A673 (cell line): ENCODE data around the gene SPATA2L. TPM values are rescaled to one million over a fixed set of nuclear protein-coding genes. Genes with fewer than 3 reads are reported as not detected.
"Not testable (repeated sequence)": the region's sequence is repeated elsewhere in the genome, so short reads cannot be mapped to it uniquely, and the experiment has no call there.

Experiments
- BruUV-seq: library from RNA; stranded (reverse); fragments of 400-500 nt; replicated peaks from 2 replicates; lab custom pipeline; 2021; lab: Mats Ljungman, UMichigan
- CTCF ChIA-PET: fragments of 300-600 bp; sonication (Branson Sonifier 250); formaldehyde crosslinking; loops from one replicate; lab custom pipeline; 2022; ENCODE audit warnings: antibody characterized with exemption; lab: Charles Lee
- POLR2A ChIA-PET: fragments of 300-600 bp; sonication (Branson Sonifier 250); formaldehyde crosslinking; loops from one replicate; lab custom pipeline; 2022; ENCODE audit warnings: antibody characterized with exemption; ENCODE audit not compliant: low non-redundant PET; lab: Charles Lee
- DNase-seq: peaks from one replicate; pipeline ENCODE4 v3.0.0-alpha.2; 2015; ENCODE audit warnings: low spot score
- H3K27ac ChIP-seq: fragments of 200-600 bp; sonication (generic); 2 replicates; pipeline ENCODE4 v1.5.1; 2016; ENCODE audit warnings: mixed run types, low read depth, mild to moderate bottlenecking, mixed read lengths, antibody characterized with exemption, low read length; ENCODE audit not compliant: poor library complexity, severe bottlenecking
- H3K27me3 ChIP-seq: fragments of 200-600 bp; sonication (generic); replicated peaks from 2 replicates; pipeline ENCODE4 v1.6.1; 2017; ENCODE audit warnings: mixed run types, low read depth, mild to moderate bottlenecking, mixed read lengths, antibody characterized with exemption, low read length; ENCODE audit not compliant: insufficient read depth, poor library complexity
- H3K36me3 ChIP-seq: fragments of 200-600 bp; sonication (generic); 2 replicates; pipeline ENCODE4 v1.6.1; 2016; ENCODE audit warnings: mixed run types, mild to moderate bottlenecking, mixed read lengths, antibody characterized with exemption, low read length; ENCODE audit not compliant: insufficient read depth, poor library complexity, severe bottlenecking
- H3K4me1 ChIP-seq: fragments of 200-600 bp; sonication (generic); 2 replicates; pipeline ENCODE4 v1.6.1; 2017; ENCODE audit warnings: mixed run types, mild to moderate bottlenecking, mixed read lengths, antibody characterized with exemption, low read length; ENCODE audit not compliant: insufficient read depth, poor library complexity, severe bottlenecking
- H3K4me3 ChIP-seq: fragments of 200-600 bp; sonication (generic); 2 replicates; pipeline ENCODE4 v1.5.1; 2016; ENCODE audit warnings: low read depth, mixed run types, mild to moderate bottlenecking, mixed read lengths, low read length; ENCODE audit not compliant: poor library complexity, severe bottlenecking
- H3K9me3 ChIP-seq: fragments of 200-600 bp; sonication (generic); 2 replicates; pipeline ENCODE4 v1.6.1; 2016; ENCODE audit warnings: mixed run types, low read depth, mild to moderate bottlenecking, mixed read lengths, antibody characterized with exemption, low read length; ENCODE audit not compliant: poor library complexity, severe bottlenecking
- CTCF ChIP-seq: fragments of 300-800, 200-600 bp; sonication (generic); conservative IDR thresholded peaks from 2 replicates; pipeline ENCODE4 v1.5.1; 2017; ENCODE audit warnings: low read depth, mild to moderate bottlenecking, antibody characterized with exemption, low read length, moderate library complexity, mixed read lengths
- EZH2 ChIP-seq: fragments of 200-600 bp; sonication (generic); IDR thresholded peaks from 2 replicates; pipeline ENCODE4 v1.6.1; 2017; ENCODE audit warnings: borderline replicate concordance, low read depth, mild to moderate bottlenecking, mixed read lengths, antibody characterized with exemption, low read length; ENCODE audit not compliant: poor library complexity, severe bottlenecking
- intact Hi-C: fragments of 100-400 bp; cut with micrococcal nuclease; formaldehyde crosslinking; loops from one replicate; pipeline ENCODE4 v1.10.0; 2022; ENCODE audit not compliant: unreplicated experiment
- total RNA-seq: library from RNA; stranded (reverse); gene quantifications from 2 replicates; pipeline ENCODE4 v1.2.3, GENCODE V29; 2021

SPATA2L gene
- total RNA-seq, 1 experiment from 2014 or later = 19.1 TPM

GRCh38 chr16:89691231-89691985 lies 10.1 kb downstream of the SPATA2L start:
- intact Hi-C loops = no loop called here
- H3K4me1 ChIP-seq = peaks cover 7% of the 10 kb centered on the region
- no peaks in the 10 kb centered on the region for H3K9me3 ChIP-seq
- ChIA-PET CTCF (no interaction called here), POLR2A (interaction anchor here (0.6 kb wide), 1 partner anchor 21 kb away, joined by 9 read pairs; no protein-coding TSS in a partner anchor)
- no peak overlapping the region for H3K4me3 ChIP-seq
- no peaks in the 10 kb centered on the region for H3K27me3 ChIP-seq
- no peak overlapping the region for H3K27ac ChIP-seq
- TF ChIP-seq EZH2 = no peak
- TF ChIP-seq CTCF = no peak
- peaks cover 55% of the 10 kb centered on the region for H3K36me3 ChIP-seq
- no peak for DNase-seq
- no TSS peak for BruUV-seq

GRCh38 chr16:89690392-89690901 lies 11.1 kb downstream of the SPATA2L start:
- intact Hi-C loops = no loop called here
- POLR2A ChIA-PET = interaction anchor here (0.6 kb wide), 1 partner anchor 22 kb away, joined by 9 read pairs; no protein-coding TSS in a partner anchor

GRCh38 chr16:89689621-89690020 lies 11.9 kb downstream of the SPATA2L start:
- BruUV-seq, H3K4me1 ChIP-seq, H3K9me3 ChIP-seq, intact Hi-C loops, H3K27ac ChIP-seq, H3K4me3 ChIP-seq, DNase-seq, H3K27me3 ChIP-seq, CTCF ChIA-PET: not testable (repeated sequence)
- POLR2A ChIA-PET = interaction anchor here (0.7 kb wide), 1 partner anchor 11 kb away, joined by 3 read pairs; no protein-coding TSS in a partner anchor
- H3K36me3 ChIP-seq = peaks cover 53% of the 10 kb centered on the region

More at GRCh38 chr16:89690392-89690901, 11.1 kb downstream of the SPATA2L start:
- no peak overlapping the region for H3K4me3 ChIP-seq
- no peaks in the 10 kb centered on the region for H3K27me3 ChIP-seq
- no TSS peak for BruUV-seq
- TF ChIP-seq EZH2 (no peak), CTCF (no peak)
- no peak for DNase-seq
- peaks cover 59% of the 10 kb centered on the region for H3K36me3 ChIP-seq
- no peaks in the 10 kb centered on the region for H3K9me3 ChIP-seq
- CTCF ChIA-PET = no interaction called here
- peaks cover 7% of the 10 kb centered on the region for H3K4me1 ChIP-seq
- H3K27ac ChIP-seq = no peak overlapping the region
